NT2/D1 (cell line): ENCODE measurements around the gene FARP1.

ENCODE experiments used
- DNase-seq: peaks from one replicate; pipeline ENCODE4 v3.0.0-alpha.2; 2011; ENCODE audit warnings: low read depth, low spot score
- H3K27me3 ChIP-seq: 2 replicates; pipeline ENCODE4 v1.6.0; 2011; ENCODE audit warnings: mild to moderate bottlenecking; ENCODE audit not compliant: insufficient read length, insufficient read depth
- H3K36me3 ChIP-seq: 2 replicates; pipeline ENCODE4 v1.6.1; 2011; ENCODE audit warnings: mild to moderate bottlenecking, low read length, mixed read lengths; ENCODE audit not compliant: insufficient read depth, insufficient read length
- H3K4me1 ChIP-seq: 2 replicates; pipeline ENCODE4 v1.5.1; 2011; ENCODE audit not compliant: insufficient read depth, insufficient read length
- H3K4me3 ChIP-seq: 2 replicates; pipeline ENCODE4 v1.5.1; 2011; ENCODE audit warnings: low read depth; ENCODE audit not compliant: insufficient read length
- H3K9ac ChIP-seq: 2 replicates; pipeline ENCODE4 v1.6.0; 2011; ENCODE audit warnings: low read depth; ENCODE audit not compliant: insufficient read length
- H3K9me3 ChIP-seq: 2 replicates; pipeline ENCODE4 v1.5.1; 2011; ENCODE audit warnings: mild to moderate bottlenecking, low read length; ENCODE audit not compliant: insufficient read depth
- SUZ12 ChIP-seq: IDR thresholded peaks from 2 replicates; pipeline ENCODE4 v1.6.1; 2011; ENCODE audit not compliant: insufficient read length, insufficient read depth; ENCODE audit errors: extremely low read depth
- YY1 ChIP-seq: IDR thresholded peaks from 2 replicates; pipeline ENCODE4 v1.6.1; 2011; ENCODE audit not compliant: insufficient read length, insufficient read depth
- ZNF274 ChIP-seq: IDR thresholded peaks from 2 replicates; pipeline ENCODE4 v1.6.1; 2011; ENCODE audit warnings: mild to moderate bottlenecking, low read depth, low read length

FARP1 gene

DNA sequence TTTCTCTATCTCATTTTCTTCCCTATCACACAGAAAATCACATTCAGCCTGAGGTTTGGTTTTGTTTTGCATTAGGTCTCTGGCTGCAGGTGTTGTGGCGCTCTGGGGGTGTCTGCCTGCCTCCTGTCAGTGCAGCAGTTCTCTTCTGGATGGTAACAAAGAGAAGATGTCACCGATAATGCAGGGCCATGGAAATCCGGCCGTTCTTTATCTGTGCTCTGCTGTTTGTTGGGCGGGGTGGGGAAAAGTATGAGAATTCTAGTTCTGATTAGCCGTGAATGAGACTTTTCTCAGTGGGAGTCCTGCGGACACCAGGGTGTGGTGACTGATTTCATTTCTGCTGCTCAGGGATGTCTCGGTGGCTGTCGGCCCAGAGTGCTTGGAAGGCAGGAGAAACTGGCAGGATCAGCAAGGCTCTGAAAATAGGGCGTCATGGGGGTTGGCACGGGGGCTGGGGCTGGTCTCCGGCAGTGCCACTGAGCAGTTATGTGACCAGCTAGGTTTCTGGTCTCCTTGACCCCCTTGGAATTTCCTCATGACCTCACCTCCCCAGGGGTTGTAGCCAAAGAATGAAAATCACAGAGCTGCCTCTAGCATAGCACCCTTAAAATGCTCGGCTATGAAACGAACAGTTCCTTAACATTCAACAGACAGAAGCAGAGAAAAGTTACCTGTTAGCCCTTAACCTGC lies 29.2 kb downstream of the FARP1 start:
- Histone ChIP-seq H3K27me3 (no peaks in the 10 kb centered on the region), H3K9me3 (no peaks in the 10 kb centered on the region), H3K4me3 (no peak overlapping the region), H3K9ac (no peak overlapping the region), H3K4me1 (peaks cover 14% of the 10 kb centered on the region), H3K36me3 (peaks cover 9% of the 10 kb centered on the region)
- TF ChIP-seq ZNF274 (no peak), SUZ12 (no peak), YY1 (no peak)
- DNase-seq = no peak

DNA sequence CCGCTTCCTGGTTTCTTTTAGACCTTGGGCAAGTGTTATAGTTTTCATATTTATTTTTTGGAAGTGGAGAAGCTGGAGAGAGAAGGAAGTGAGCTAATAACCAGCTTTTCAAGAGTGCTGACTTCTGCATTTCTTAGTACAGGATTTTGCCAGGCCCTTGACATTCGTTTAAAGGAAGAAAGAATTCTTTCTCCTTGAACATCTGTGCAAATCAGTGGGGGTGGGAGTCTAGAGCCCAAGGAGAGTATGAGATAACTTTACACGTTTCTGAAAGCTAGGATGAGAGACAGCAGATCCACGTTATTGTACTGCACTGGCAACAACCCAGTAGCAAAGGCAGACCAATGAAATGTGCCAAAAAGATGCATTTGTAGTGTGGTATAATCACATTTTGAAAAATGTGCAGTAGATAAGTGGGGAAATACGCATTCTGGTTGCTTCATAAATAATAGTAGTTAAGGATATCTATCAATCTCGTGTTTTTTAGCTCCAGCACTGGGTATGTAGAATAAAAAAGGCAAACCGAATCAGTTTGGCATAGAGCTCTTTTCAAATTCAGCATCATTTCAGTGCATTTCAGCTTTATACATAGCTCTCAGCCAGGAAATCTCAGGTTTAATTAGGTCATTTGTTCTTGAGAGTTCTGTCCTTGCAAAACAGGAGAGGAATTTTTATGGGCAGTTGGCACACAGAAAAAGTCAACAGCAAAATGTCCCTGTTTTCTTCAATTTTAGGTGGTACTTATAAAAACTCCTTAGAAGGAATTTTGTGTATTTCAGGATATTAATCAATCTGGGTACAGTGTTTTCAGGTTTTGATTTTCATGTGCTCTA lies 29.9 kb downstream of the FARP1 start:
- TF ChIP-seq ZNF274 (no peak), SUZ12 (no peak)
- Histone ChIP-seq H3K9me3 (no peaks in the 10 kb centered on the region), H3K36me3 (peaks cover 10% of the 10 kb centered on the region), H3K4me1 (peaks cover 14% of the 10 kb centered on the region), H3K4me3 (no peak overlapping the region), H3K9ac (no peak overlapping the region), H3K27me3 (no peaks in the 10 kb centered on the region)
- DNase-seq = no peak

DNA sequence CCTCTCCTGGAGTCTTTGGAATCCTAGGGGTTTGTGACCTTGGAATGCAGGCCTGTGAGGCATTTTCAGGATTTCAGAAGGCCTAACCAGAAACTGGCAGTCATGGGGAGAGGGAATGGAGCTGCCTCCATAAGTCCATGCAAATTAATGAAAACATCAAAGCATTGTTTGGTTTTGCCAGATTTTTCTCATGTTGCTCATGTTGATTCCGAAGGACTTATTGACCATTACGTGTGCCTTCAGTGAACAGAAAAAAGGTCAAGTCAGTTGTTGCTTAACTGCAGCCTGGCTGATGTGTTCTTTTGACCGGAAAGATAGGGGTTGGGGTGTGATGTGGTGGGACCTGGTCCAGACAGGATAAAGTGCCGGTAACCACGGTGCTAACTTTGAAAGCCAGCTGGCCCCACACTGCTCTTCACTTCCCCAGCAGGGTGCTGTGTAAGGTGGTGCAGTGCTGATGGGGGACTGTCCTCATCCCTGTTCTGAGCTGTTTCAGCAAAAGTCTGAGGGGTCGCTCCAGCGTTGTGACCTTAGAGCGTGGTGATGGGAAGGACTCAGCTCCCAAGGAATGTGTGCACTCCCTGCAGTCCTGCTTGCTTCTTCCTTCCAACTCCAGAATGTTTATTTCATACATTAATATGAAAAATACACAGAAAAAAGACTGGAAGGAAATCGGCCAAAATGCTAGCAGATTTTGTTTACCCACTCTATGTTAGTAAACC lies 30.7 kb downstream of the FARP1 start:
- no peaks in the 10 kb centered on the region for H3K27me3 ChIP-seq
- no peaks in the 10 kb centered on the region for H3K9me3 ChIP-seq
- H3K4me1 ChIP-seq = peaks cover 14% of the 10 kb centered on the region
- no peak for TF ChIP-seq ZNF274
- no peak for TF ChIP-seq SUZ12
- no peak for TF ChIP-seq YY1
- no peak overlapping the region for H3K9ac ChIP-seq
- H3K36me3 ChIP-seq = peaks cover 10% of the 10 kb centered on the region
- peak; percentile 39 for DNase-seq
- H3K4me3 ChIP-seq = no peak overlapping the region

DNA sequence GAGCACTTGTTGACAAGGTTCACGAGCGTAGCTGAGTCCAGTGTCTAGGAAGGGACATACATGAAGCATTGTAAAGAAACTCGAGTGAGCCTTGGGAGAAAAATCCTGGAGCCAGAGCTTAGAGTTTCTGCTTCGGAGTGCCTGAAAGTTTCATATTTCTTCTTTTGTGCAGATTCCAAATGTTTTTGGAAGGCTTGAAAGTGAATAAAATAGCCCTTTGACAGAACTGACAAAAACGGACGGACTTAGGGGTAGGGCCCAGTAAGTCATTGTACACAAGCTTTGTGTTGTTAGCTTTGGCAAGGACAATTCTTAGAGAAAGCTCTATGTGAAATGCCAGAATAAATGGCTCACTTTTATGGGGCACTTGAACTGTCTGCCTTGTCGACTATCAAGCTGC lies 31.4 kb downstream of the FARP1 start:
- H3K4me3 ChIP-seq = no peak overlapping the region
- no peaks in the 10 kb centered on the region; the same call in 1 of the 2 replicates for H3K9me3 ChIP-seq

DNA sequence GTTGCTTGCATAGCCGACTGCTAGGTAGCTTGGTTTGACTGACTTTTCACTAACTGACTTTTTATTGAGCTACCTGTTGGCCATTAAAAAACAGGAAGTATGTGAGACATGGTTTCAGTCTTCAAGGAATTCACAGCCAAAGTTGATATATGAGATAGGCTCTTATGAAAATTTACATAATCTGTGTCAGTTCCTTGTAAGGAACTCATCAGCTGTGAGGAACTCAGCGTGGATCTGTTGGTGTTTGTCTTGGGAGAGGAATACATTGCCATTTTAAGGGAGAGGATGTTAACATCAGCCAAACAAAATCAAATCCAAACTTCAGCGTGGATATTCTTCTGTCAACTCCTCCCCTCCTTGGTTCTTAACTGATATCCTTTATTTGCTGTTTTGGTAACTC lies 32.1 kb downstream of the FARP1 start:
- DNase-seq = no peak
- Histone ChIP-seq H3K9ac (no peak overlapping the region), H3K27me3 (no peaks in the 10 kb centered on the region), H3K4me3 (no peak overlapping the region), H3K36me3 (peaks cover 10% of the 10 kb centered on the region), H3K4me1 (peaks cover 14% of the 10 kb centered on the region), H3K9me3 (no peaks in the 10 kb centered on the region; the same call in 1 of the 2 replicates)
- no peak for TF ChIP-seq SUZ12

More for the DNA sequence above, 31.4 kb downstream of the FARP1 start:
- H3K9ac ChIP-seq = no peak overlapping the region
- no peak for TF ChIP-seq SUZ12
- no peak for TF ChIP-seq ZNF274
- no peak for TF ChIP-seq YY1
- peaks cover 14% of the 10 kb centered on the region for H3K4me1 ChIP-seq
- no peak for DNase-seq
- no peaks in the 10 kb centered on the region for H3K27me3 ChIP-seq
- peaks cover 10% of the 10 kb centered on the region for H3K36me3 ChIP-seq

DNA sequence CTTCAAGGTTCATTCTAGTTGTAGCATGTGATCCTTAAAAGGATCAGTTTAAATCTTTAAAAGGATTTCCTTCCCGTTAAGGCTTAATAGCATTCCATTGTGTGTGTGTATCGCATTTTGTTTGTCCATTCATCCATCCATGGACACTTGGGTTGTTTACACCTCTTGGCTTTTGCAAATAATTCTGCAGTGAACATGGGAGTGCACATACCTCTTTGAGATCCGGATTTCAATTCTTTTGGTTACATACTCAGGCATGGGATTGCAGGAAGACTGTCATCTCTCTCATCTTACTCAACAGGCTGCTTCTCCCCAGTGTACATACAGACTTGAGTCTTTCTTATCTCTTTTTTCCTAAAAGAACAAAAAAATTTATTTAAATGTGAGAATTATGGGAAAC lies 32.9 kb downstream of the FARP1 start:
- H3K36me3 ChIP-seq = peaks cover 10% of the 10 kb centered on the region
- no peaks in the 10 kb centered on the region; the same call in 1 of the 2 replicates for H3K9me3 ChIP-seq
- TF ChIP-seq SUZ12 (no peak), YY1 (no peak), ZNF274 (no peak)
- H3K4me1 ChIP-seq = peaks cover 14% of the 10 kb centered on the region
- H3K4me3 ChIP-seq = no peak overlapping the region
- DNase-seq = no peak
- H3K9ac ChIP-seq = no peak overlapping the region
- H3K27me3 ChIP-seq = no peaks in the 10 kb centered on the region
